Endodermal cell (in vitro differentiated cells): Measurements from ENCODE around the gene ACP6. TPM values are rescaled to one million over a fixed set of nuclear protein-coding genes. Genes with fewer than 3 reads are reported as not detected.
A peak's percentile ranks its signal among the peaks of the same experiment; 100 is the strongest.

Experiments used
- DNase-seq: peaks from one replicate; pipeline ENCODE4 v3.0.0-alpha.2; 2017
- H3K27ac ChIP-seq: 2 replicates; pipeline ENCODE4 v1.5.1; 2013; ENCODE audit warnings: mild to moderate bottlenecking, low read depth, low read length, moderate library complexity
- H3K27me3 ChIP-seq: 2 replicates; pipeline ENCODE4 v1.6.1; 2013; ENCODE audit warnings: mild to moderate bottlenecking, low read length, moderate library complexity; ENCODE audit not compliant: insufficient read depth, control insufficient read depth, poor library complexity, severe bottlenecking
- H3K36me3 ChIP-seq: 2 replicates; pipeline ENCODE4 v1.7.0; 2013; ENCODE audit warnings: mild to moderate bottlenecking, low read length, moderate library complexity; ENCODE audit not compliant: control insufficient read depth, insufficient read depth
- H3K4me1 ChIP-seq: one replicate; pipeline ENCODE4 v1.7.0; 2013; ENCODE audit warnings: low read length; ENCODE audit not compliant: control insufficient read depth, insufficient read depth
- H3K4me3 ChIP-seq: 2 replicates; pipeline ENCODE4 v1.5.1; 2013; ENCODE audit warnings: mild to moderate bottlenecking, low read length, moderate library complexity
- H3K9ac ChIP-seq: 2 replicates; pipeline ENCODE4 v1.6.1; 2013; ENCODE audit warnings: mild to moderate bottlenecking, low read length, moderate library complexity; ENCODE audit not compliant: poor library complexity, severe bottlenecking; ENCODE audit errors: extremely low read depth
- H3K9me3 ChIP-seq: 2 replicates; pipeline ENCODE4 v1.6.1; 2013; ENCODE audit warnings: mild to moderate bottlenecking, low read length, moderate library complexity; ENCODE audit not compliant: control insufficient read depth
- H3K27ac Mint-ChIP-seq: 2 replicates; pipeline ENCODE4 v1.8.0; 2020; ENCODE audit warnings: mixed read lengths
- H3K27me3 Mint-ChIP-seq: 2 replicates; pipeline ENCODE4 v1.8.0; 2021; ENCODE audit warnings: mild to moderate bottlenecking, mixed read lengths; ENCODE audit not compliant: insufficient read depth
- H3K36me3 Mint-ChIP-seq: 2 replicates; pipeline ENCODE4 v1.8.0; 2020; ENCODE audit warnings: low read depth, mixed read lengths
- H3K4me1 Mint-ChIP-seq: 2 replicates; pipeline ENCODE4 v1.8.0; 2020; ENCODE audit warnings: mixed read lengths
- H3K4me3 Mint-ChIP-seq: 2 replicates; pipeline ENCODE4 v1.8.0; 2020; ENCODE audit warnings: mild to moderate bottlenecking, moderate library complexity, mixed read lengths
- H3K9me3 Mint-ChIP-seq: 2 replicates; pipeline ENCODE4 v1.8.0; 2020; ENCODE audit warnings: mild to moderate bottlenecking, mixed read lengths
- WGBS, 2 experiments: methylation state at CpG; one replicate each; pipeline versions ENCODE4 v1.1.5 to v1.1.7; 2013; ENCODE audit warnings: missing lambda C conversion rate in 2 of 2, mixed read lengths in 1 of 2; ENCODE audit not compliant: insufficient coverage in 1 of 2, insufficient read length in 1 of 2; 5-methylcytosine and 5-hydroxymethylcytosine counted together
- total RNA-seq, 2 donors: library from RNA; stranded (reverse); fragmentation: NEBNext Ultra II Directional in 1 of 2; extraction: Animal tissue kit (Norgen Biotek cat#: 25700) in 1 of 2; gene quantifications; 2 replicates in 1 of 2; 3 replicates in 1 of 2; pipeline ENCODE4 v1.2.1, GENCODE V29; 2021
- TF ChIP-seq, protein P1 (sequence below): fragments of 200-600 bp; sonication (generic); conservative IDR thresholded peaks from 2 replicates; pipeline ENCODE4 v1.5.0; 2021; ENCODE audit warnings: antibody characterized with exemption, mild to moderate bottlenecking

Gene ACP6
- total RNA-seq, 2 donors from 2014 or later = 15.2 to 17.9 TPM

DNA sequence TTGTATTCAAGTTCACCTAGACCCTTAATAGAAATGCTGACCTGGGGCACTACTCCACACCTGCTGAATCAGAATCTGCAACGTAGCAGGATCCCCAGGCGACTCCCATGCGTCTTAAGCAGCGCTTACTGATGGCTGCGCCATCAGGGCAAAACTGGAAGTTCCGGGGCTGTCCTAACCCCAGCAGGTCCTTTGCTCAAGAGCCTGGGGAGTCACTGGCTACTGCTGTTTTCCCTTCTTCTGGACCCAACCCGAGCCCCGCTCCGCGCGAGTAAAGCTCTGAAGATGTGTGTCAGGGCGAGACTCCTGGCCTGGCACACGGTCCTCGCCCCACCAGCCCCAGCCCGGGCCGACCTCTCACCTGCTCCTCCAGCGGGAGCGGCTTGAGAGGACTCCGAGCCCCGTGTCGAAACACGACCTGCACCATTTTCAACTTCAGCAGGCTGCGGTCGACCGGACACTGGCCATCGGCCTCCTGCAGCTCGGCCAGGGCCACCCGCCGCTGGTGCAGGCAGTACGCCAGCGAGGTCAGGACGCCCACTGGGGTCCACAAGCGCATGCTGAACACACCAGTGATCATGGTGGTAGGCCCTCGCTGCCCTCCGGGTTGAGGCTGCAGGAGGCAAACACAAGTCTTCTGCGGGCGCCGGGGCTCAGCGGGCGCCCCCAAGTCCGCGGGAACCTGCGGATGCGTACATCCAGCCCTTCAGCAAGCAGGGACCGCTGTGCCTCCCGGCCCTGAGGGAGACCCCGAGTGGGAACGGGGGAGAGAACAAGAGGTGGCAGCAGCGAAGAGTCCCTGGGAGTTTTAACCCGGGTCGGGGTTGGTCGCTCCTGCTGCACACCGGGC, 630 bp downstream of the ACP6 start:
- Mint-ChIP-seq H3K9me3 (no peaks in the 10 kb centered on the region), H3K27ac (peak overlapping the region; percentile 89), H3K4me3 (peak overlapping the region; percentile 81), H3K27me3 (no peaks in the 10 kb centered on the region), H3K4me1 (peaks cover 8% of the 10 kb centered on the region), H3K36me3 (no peaks in the 10 kb centered on the region)
- H3K27me3 ChIP-seq = no peaks in the 10 kb centered on the region
- no peaks in the 10 kb centered on the region for H3K4me1 ChIP-seq
- H3K9me3 ChIP-seq = no peaks in the 10 kb centered on the region
- TF ChIP-seq, protein P1, sequence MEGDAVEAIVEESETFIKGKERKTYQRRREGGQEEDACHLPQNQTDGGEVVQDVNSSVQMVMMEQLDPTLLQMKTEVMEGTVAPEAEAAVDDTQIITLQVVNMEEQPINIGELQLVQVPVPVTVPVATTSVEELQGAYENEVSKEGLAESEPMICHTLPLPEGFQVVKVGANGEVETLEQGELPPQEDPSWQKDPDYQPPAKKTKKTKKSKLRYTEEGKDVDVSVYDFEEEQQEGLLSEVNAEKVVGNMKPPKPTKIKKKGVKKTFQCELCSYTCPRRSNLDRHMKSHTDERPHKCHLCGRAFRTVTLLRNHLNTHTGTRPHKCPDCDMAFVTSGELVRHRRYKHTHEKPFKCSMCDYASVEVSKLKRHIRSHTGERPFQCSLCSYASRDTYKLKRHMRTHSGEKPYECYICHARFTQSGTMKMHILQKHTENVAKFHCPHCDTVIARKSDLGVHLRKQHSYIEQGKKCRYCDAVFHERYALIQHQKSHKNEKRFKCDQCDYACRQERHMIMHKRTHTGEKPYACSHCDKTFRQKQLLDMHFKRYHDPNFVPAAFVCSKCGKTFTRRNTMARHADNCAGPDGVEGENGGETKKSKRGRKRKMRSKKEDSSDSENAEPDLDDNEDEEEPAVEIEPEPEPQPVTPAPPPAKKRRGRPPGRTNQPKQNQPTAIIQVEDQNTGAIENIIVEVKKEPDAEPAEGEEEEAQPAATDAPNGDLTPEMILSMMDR = no peak
- peak overlapping the region; percentile 88 for H3K4me3 ChIP-seq
- H3K27ac ChIP-seq = peak overlapping the region; percentile 13
- peak overlapping the region; percentile 44 for H3K9ac ChIP-seq
- peak; percentile 84 for DNase-seq
- H3K36me3 ChIP-seq = no peaks in the 10 kb centered on the region
- WGBS, 2 experiments = 3 to 4% methylated on average over 15 to 53 of the region's 53 CpGs

DNA sequence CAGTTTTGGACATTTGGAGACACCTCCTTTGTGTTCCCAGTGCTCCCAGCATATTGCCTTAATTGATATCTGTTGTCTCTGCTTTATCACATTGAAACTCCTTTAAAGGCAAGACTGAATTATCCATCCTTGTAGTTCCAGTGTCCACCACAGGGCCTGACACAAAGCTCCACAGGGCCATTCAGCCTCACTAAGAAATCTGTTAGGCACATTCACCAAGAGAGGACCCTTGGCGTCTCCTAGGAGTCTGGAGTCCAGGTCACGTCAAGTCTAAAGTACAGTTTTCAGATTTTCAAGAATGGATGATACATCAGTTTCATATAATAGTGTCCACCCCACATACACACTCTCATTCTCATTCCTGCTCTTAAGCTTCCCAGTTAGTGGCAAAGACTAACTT, 4.8 kb downstream of the ACP6 start:
- Mint-ChIP-seq H3K27me3 (no peaks in the 10 kb centered on the region), H3K9me3 (peaks cover 10% of the 10 kb centered on the region), H3K36me3 (peaks cover 17% of the 10 kb centered on the region), H3K27ac (no peak overlapping the region), H3K4me3 (no peak overlapping the region), H3K4me1 (peaks cover 8% of the 10 kb centered on the region)
- Histone ChIP-seq H3K36me3 (peaks cover 6% of the 10 kb centered on the region), H3K27me3 (no peaks in the 10 kb centered on the region), H3K4me1 (no peaks in the 10 kb centered on the region), H3K4me3 (no peak overlapping the region), H3K9ac (no peak overlapping the region), H3K27ac (no peak overlapping the region), H3K9me3 (peaks cover 19% of the 10 kb centered on the region)
- TF ChIP-seq, protein P1 = peak; percentile 66
- WGBS, 2 experiments = 67 to 88% methylated on average over 1 to 2 of the region's 2 CpGs
- peak; percentile 57 for DNase-seq

DNA sequence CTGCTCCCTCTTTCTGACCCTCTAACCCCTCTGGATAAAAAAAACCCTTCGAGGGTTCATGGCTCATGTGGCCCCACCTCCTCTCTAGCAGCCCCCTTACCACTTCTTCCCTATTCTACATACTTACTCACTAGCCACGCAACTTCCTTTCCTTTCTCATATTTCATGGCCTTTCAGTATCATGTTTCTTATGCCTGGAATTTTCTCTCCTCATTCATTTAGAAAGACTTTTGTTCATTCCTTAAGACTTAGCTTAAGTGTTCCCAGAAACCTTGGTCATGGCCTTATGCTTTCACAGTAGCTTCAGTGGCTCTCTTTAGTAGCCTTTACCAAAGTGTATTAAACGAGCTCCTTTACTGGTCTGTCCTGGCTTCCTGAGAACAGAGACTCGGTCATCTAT, 6.1 kb downstream of the ACP6 start:
- no peak for DNase-seq
- Mint-ChIP-seq H3K4me1 (peaks cover 7% of the 10 kb centered on the region), H3K4me3 (no peak overlapping the region), H3K9me3 (peaks cover 10% of the 10 kb centered on the region), H3K27me3 (no peaks in the 10 kb centered on the region), H3K36me3 (peaks cover 17% of the 10 kb centered on the region), H3K27ac (no peak overlapping the region)
- TF ChIP-seq, protein P1 = no peak
- Histone ChIP-seq H3K4me3 (no peak overlapping the region), H3K9me3 (peaks cover 19% of the 10 kb centered on the region), H3K36me3 (peaks cover 6% of the 10 kb centered on the region), H3K4me1 (no peaks in the 10 kb centered on the region), H3K27ac (no peak overlapping the region), H3K9ac (no peak overlapping the region), H3K27me3 (no peaks in the 10 kb centered on the region)
- WGBS, 2 experiments = 85 to 93% methylated on average over 4 of the region's 4 CpGs
